GM12878 (cell line): ENCODE measurements around the gene SVEP1. TPM values are rescaled to one million over a fixed set of nuclear protein-coding genes. Genes with fewer than 3 reads are reported as not detected.

Experiments used
- EED ChIP-seq: sonication (generic); IDR thresholded peaks from 2 replicates; pipeline ENCODE4 v1.6.1; 2016; ENCODE audit warnings: antibody characterized with exemption, low read depth
- GATAD2B ChIP-seq: fragments of 450-650 bp; conservative IDR thresholded peaks from 2 replicates; pipeline ENCODE4 v1.6.1; 2017; ENCODE audit warnings: low read depth, mild to moderate bottlenecking, moderate library complexity
- HSF1 ChIP-seq: fragments of 150-350 bp; IDR thresholded peaks from 2 replicates; pipeline ENCODE4 v1.6.1; 2014; ENCODE audit warnings: mild to moderate bottlenecking, low read depth, low read length
- MTA3 ChIP-seq: IDR thresholded peaks from 2 replicates; pipeline ENCODE4 v1.6.1; 2012; ENCODE audit warnings: low read length, inconsistent platforms, borderline replicate concordance
- PRDM15 ChIP-seq: fragments of 450-650 bp; formaldehyde crosslinking; IDR thresholded peaks from 2 replicates; pipeline ENCODE4 v1.4.0; 2020; ENCODE audit warnings: mild to moderate bottlenecking, moderate library complexity
- SMAD1 ChIP-seq: fragments of 450-650 bp; IDR thresholded peaks from 2 replicates; pipeline ENCODE4 v1.6.1; 2018; ENCODE audit warnings: mild to moderate bottlenecking, low read depth; ENCODE audit not compliant: partially characterized antibody
- TCF7 ChIP-seq: IDR thresholded peaks from 2 replicates; pipeline ENCODE4 v1.6.1; 2014; ENCODE audit warnings: antibody characterized with exemption, borderline replicate concordance
- ZBTB11 ChIP-seq: fragments of 450-650 bp; formaldehyde crosslinking; IDR thresholded peaks from 2 replicates; pipeline ENCODE4 v1.5.0; 2022; ENCODE audit warnings: mild to moderate bottlenecking, missing genetic modification characterization
- ZSCAN29 ChIP-seq: fragments of 450-650 bp; IDR thresholded peaks from 2 replicates; pipeline ENCODE4 v1.6.1; 2017; ENCODE audit warnings: mild to moderate bottlenecking, moderate library complexity
- polyA plus RNA-seq, 11 experiments: library from polyadenylated mRNA; depleted of rRNA in 4 of 11; unstranded in 6 of 11; stranded (reverse) in 5 of 11; fragments of >200 nt; fragmentation: Nextera tagmentation in 4 of 11; fragmentation: Illumina TruSeq in 1 of 11; extraction: Ambion mirVana in 4 of 11; extraction: Trizol in 1 of 11; gene quantifications; 1 replicate in 1 of 11; 2 replicates in 10 of 11; pipeline versions ENCODE4 v1.2.1 to v1.2.3, GENCODE V29; 2011 to 2016; ENCODE audit warnings: inconsistent platforms in 2 of 11, missing spikeins in 2 of 11, low read depth in 1 of 11
- total RNA-seq, 4 experiments: library from RNA; depleted of rRNA in 3 of 4; stranded (reverse); fragments of >200 nt in 3 of 4; fragmentation: Illumina TruSeq in 1 of 4; extraction: Trizol in 1 of 4; gene quantifications; 2 replicates each; pipeline versions ENCODE4 v1.2.1 to v1.2.3, GENCODE V29; 2013 to 2021

The SVEP1 gene
- total and polyA plus RNA-seq, 10 of the 15 experiments (the other 5 are each of a cell fraction or from before 2014, with no cell fraction given): under 0.01 to 0.05 (median 0.01) TPM; not detected in 5

- TF ChIP-seq ZBTB11 (CRISPR knock-in tag): no peak
- no peak for TF ChIP-seq PRDM15 (CRISPR knock-in tag)
- TF ChIP-seq MTA3: no peak
- TF ChIP-seq ZSCAN29: no peak
- no peak for TF ChIP-seq HSF1
- TF ChIP-seq GATAD2B: no peak
- TF ChIP-seq EED: no peak
- no peak for TF ChIP-seq SMAD1
- no peak for TF ChIP-seq TCF7
Observed at GRCh38 chr9:110571801-110572483, 7.6 kb downstream of the SVEP1 start (continued).
